ENCODE measurements around the gene MBD3L5. TPM values are rescaled to one million over a fixed set of nuclear protein-coding genes. Genes with fewer than 3 reads are reported as not detected.
"Not testable (repeated sequence)": the region's sequence is repeated elsewhere in the genome, so short reads cannot be mapped to it uniquely, and the experiment has no call there.

Gene MBD3L5
- total RNA-seq, 1 donor from 2014 or later: not detected

GRCh38 chr19:7018828-7019227, 11.6 kb upstream of the MBD3L5 start:
- no peak for DNase-seq (ENCODE audit: low spot score, unreplicated experiment)
- Mint-ChIP-seq H3K9me3 (ENCODE audit: low read depth) (peaks cover 9% of the 10 kb centered on the region), H3K4me3 (ENCODE audit: low read depth) (no peak overlapping the region), H3K27ac (no peak overlapping the region), H3K4me1 (ENCODE audit: low read depth) (no peaks in the 10 kb centered on the region), H3K27me3 (no peaks in the 10 kb centered on the region), H3K36me3 (ENCODE audit: insufficient read depth) (no peaks in the 10 kb centered on the region)
- TF ChIP-seq, protein P1, sequence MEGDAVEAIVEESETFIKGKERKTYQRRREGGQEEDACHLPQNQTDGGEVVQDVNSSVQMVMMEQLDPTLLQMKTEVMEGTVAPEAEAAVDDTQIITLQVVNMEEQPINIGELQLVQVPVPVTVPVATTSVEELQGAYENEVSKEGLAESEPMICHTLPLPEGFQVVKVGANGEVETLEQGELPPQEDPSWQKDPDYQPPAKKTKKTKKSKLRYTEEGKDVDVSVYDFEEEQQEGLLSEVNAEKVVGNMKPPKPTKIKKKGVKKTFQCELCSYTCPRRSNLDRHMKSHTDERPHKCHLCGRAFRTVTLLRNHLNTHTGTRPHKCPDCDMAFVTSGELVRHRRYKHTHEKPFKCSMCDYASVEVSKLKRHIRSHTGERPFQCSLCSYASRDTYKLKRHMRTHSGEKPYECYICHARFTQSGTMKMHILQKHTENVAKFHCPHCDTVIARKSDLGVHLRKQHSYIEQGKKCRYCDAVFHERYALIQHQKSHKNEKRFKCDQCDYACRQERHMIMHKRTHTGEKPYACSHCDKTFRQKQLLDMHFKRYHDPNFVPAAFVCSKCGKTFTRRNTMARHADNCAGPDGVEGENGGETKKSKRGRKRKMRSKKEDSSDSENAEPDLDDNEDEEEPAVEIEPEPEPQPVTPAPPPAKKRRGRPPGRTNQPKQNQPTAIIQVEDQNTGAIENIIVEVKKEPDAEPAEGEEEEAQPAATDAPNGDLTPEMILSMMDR (IDR thresholded peaks at IDR 0.05; ENCODE audit: unreplicated experiment): no peak

DNA sequence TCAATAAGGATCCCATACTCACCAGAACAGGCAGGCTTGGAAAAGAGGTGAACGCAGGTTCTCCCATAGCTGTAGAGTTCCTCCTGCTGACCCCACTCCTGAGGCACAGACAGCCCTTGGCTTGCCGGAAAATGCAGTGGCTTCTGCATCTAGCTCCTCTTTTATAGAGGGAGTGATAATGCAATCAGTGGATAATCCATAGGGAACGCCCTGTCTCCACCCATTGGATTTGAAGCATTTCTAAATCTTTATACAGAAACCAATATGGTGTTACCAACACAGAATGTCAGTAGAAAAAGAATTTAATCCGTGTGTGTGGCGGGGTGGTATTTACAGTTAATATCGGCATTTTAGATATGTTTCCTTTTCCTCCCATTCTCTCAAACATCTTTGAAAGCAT, 9.0 kb upstream of the MBD3L5 start, which contains the start of gene MBD3L2B:
Gene MBD3L2B (minus strand): TSS at position 101 of the 400 bp plus-strand sequence. CDS start 34 bp downstream, at position 67.
- H3K4me1 Mint-ChIP-seq (ENCODE audit: low read depth); H3K27ac Mint-ChIP-seq; H3K27me3 Mint-ChIP-seq; DNase-seq (ENCODE audit: low spot score, unreplicated experiment); H3K4me3 Mint-ChIP-seq (ENCODE audit: low read depth); H3K9me3 Mint-ChIP-seq (ENCODE audit: low read depth); H3K36me3 Mint-ChIP-seq (ENCODE audit: insufficient read depth): not testable (repeated sequence)

DNA sequence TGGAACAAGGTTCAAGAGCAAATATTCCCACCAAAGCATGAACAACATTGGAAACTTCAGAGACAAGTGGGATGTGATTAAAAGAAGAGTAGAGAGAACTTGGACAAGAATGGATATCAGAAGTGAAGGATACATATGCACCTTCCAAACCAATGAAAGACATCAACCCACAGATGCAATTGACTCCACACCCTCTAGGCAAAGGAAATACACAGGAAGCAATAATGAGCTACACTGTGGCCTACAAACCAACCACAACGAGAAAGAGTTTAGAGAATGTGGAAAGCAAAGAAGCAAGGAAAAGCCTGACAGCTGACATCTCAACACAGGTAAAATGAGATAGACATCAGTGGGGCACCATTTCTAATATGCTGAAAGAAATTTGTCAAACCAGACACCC, 1.6 kb upstream of the MBD3L5 start:
- not testable (repeated sequence) for H3K4me3 Mint-ChIP-seq (ENCODE audit: low read depth); H3K4me1 Mint-ChIP-seq (ENCODE audit: low read depth); H3K36me3 Mint-ChIP-seq (ENCODE audit: insufficient read depth); H3K27me3 Mint-ChIP-seq; DNase-seq (ENCODE audit: low spot score, unreplicated experiment); H3K27ac Mint-ChIP-seq; H3K9me3 Mint-ChIP-seq (ENCODE audit: low read depth)

- not testable (repeated sequence) for H3K4me3 Mint-ChIP-seq (ENCODE audit: low read depth); H3K27me3 Mint-ChIP-seq; DNase-seq (ENCODE audit: low spot score, unreplicated experiment); H3K4me1 Mint-ChIP-seq (ENCODE audit: low read depth); H3K9me3 Mint-ChIP-seq (ENCODE audit: low read depth); H3K36me3 Mint-ChIP-seq (ENCODE audit: insufficient read depth); H3K27ac Mint-ChIP-seq
Observed at GRCh38 chr19:7040079-7040478, 9.7 kb downstream of the MBD3L5 start, which contains the start of gene MBD3L4. Gene MBD3L4, minus strand, starts transcription at chr19:7040179. Its CDS starts 35 bp downstream, at chr19:7040144.

- H3K27ac Mint-ChIP-seq; DNase-seq (ENCODE audit: low spot score, unreplicated experiment); H3K4me3 Mint-ChIP-seq (ENCODE audit: low read depth); H3K27me3 Mint-ChIP-seq; H3K9me3 Mint-ChIP-seq (ENCODE audit: low read depth); H3K36me3 Mint-ChIP-seq (ENCODE audit: insufficient read depth); H3K4me1 Mint-ChIP-seq (ENCODE audit: low read depth): not testable (repeated sequence)
Observed at GRCh38 chr19:7041563-7041962, 11.2 kb downstream of the MBD3L5 start.

- H3K27ac Mint-ChIP-seq; H3K9me3 Mint-ChIP-seq (ENCODE audit: low read depth); H3K27me3 Mint-ChIP-seq; H3K4me1 Mint-ChIP-seq (ENCODE audit: low read depth); H3K36me3 Mint-ChIP-seq (ENCODE audit: insufficient read depth); H3K4me3 Mint-ChIP-seq (ENCODE audit: low read depth); DNase-seq (ENCODE audit: low spot score, unreplicated experiment): not testable (repeated sequence)
Observed at GRCh38 chr19:7049021-7049420, 18.6 kb downstream of the MBD3L5 start, which contains the start of gene MBD3L2. Gene MBD3L2, plus strand, starts transcription at chr19:7049321. Its CDS starts 53 bp downstream, at chr19:7049374.

DNA sequence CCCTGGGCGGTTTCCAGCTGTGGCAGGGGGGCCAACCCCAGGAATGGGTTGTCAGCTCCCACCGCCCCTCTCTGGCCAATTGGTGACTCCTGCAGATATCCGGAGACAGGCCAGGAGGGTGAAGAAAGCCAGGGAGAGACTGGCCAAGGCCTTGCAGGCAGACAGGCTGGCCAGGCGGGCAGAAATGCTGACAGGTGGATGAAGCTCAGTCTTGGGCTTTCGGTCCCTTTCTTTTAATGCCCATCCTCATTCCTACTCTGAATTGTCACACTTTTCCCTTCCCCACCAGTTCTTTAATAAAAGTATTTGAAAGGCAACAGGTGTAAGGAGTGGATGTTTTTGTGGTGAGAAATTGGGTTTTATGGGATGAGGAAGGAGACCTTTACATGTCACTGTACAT, 21.0 kb downstream of the MBD3L5 start:
- not testable (repeated sequence) for H3K27ac Mint-ChIP-seq; H3K4me1 Mint-ChIP-seq (ENCODE audit: low read depth); H3K27me3 Mint-ChIP-seq; H3K36me3 Mint-ChIP-seq (ENCODE audit: insufficient read depth); H3K4me3 Mint-ChIP-seq (ENCODE audit: low read depth); H3K9me3 Mint-ChIP-seq (ENCODE audit: low read depth); DNase-seq (ENCODE audit: low spot score, unreplicated experiment)

- DNase-seq (ENCODE audit: low spot score, unreplicated experiment); H3K9me3 Mint-ChIP-seq (ENCODE audit: low read depth); H3K27me3 Mint-ChIP-seq; H3K36me3 Mint-ChIP-seq (ENCODE audit: insufficient read depth); H3K4me3 Mint-ChIP-seq (ENCODE audit: low read depth); H3K27ac Mint-ChIP-seq; H3K4me1 Mint-ChIP-seq (ENCODE audit: low read depth): not testable (repeated sequence)
Observed at GRCh38 chr19:7052896-7053295, 22.5 kb downstream of the MBD3L5 start.

- H3K9me3 Mint-ChIP-seq (ENCODE audit: low read depth); H3K27me3 Mint-ChIP-seq; H3K4me1 Mint-ChIP-seq (ENCODE audit: low read depth); H3K36me3 Mint-ChIP-seq (ENCODE audit: insufficient read depth); DNase-seq (ENCODE audit: low spot score, unreplicated experiment); H3K27ac Mint-ChIP-seq; H3K4me3 Mint-ChIP-seq (ENCODE audit: low read depth): not testable (repeated sequence)
Observed at GRCh38 chr19:7054635-7055368, 24.4 kb downstream of the MBD3L5 start.

GRCh38 chr19:7055679-7056078, 25.3 kb downstream of the MBD3L5 start:
- not testable (repeated sequence) for H3K4me3 Mint-ChIP-seq (ENCODE audit: low read depth); H3K4me1 Mint-ChIP-seq (ENCODE audit: low read depth); H3K27ac Mint-ChIP-seq; H3K36me3 Mint-ChIP-seq (ENCODE audit: insufficient read depth); H3K9me3 Mint-ChIP-seq (ENCODE audit: low read depth); H3K27me3 Mint-ChIP-seq; DNase-seq (ENCODE audit: low spot score, unreplicated experiment)

GRCh38 chr19:7056371-7056770, 26.0 kb downstream of the MBD3L5 start:
- H3K36me3 Mint-ChIP-seq (ENCODE audit: insufficient read depth); H3K4me3 Mint-ChIP-seq (ENCODE audit: low read depth); H3K4me1 Mint-ChIP-seq (ENCODE audit: low read depth); H3K9me3 Mint-ChIP-seq (ENCODE audit: low read depth); H3K27me3 Mint-ChIP-seq; H3K27ac Mint-ChIP-seq; DNase-seq (ENCODE audit: low spot score, unreplicated experiment): not testable (repeated sequence)

- H3K27me3 Mint-ChIP-seq, H3K27ac Mint-ChIP-seq: not testable (repeated sequence)
Observed at GRCh38 chr19:7058576-7058975, 28.2 kb downstream of the MBD3L5 start, which contains the start of gene MBD3L3. Gene MBD3L3, minus strand, starts transcription at chr19:7058676. Its CDS starts 71 bp downstream, at chr19:7058605.

More at GRCh38 chr19:7058576-7058975, 28.2 kb downstream of the MBD3L5 start, which contains the start of gene MBD3L3:
- H3K9me3 Mint-ChIP-seq (ENCODE audit: low read depth); H3K4me3 Mint-ChIP-seq (ENCODE audit: low read depth); H3K36me3 Mint-ChIP-seq (ENCODE audit: insufficient read depth); H3K4me1 Mint-ChIP-seq (ENCODE audit: low read depth); DNase-seq (ENCODE audit: low spot score, unreplicated experiment): not testable (repeated sequence)

Data from progenitor cell of endocrine pancreas (in vitro differentiated cells).